GM19351 (cell line): Measurements from ENCODE around the gene SPRED1.

Experiments used
- ATAC-seq: cut with Tn5 transposase; IDR thresholded peaks from one replicate; pipeline ENCODE4 v1.9.1; 2021; ENCODE audit warnings: mild to moderate bottlenecking, moderate library complexity; ENCODE audit not compliant: unreplicated experiment

Gene SPRED1

GRCh38 chr15:38335116-38335515 lies 82.5 kb downstream of the SPRED1 start:
- no peak for ATAC-seq

- no peak for ATAC-seq
These were observed 91.7 kb downstream of the SPRED1 start for GRCh38 chr15:38344351-38344750.

GRCh38 chr15:38349251-38349650 lies 96.6 kb downstream of the SPRED1 start:
- ATAC-seq: no peak

GRCh38 chr15:38351466-38351865 lies 98.8 kb downstream of the SPRED1 start:
- ATAC-seq: no peak

DNA sequence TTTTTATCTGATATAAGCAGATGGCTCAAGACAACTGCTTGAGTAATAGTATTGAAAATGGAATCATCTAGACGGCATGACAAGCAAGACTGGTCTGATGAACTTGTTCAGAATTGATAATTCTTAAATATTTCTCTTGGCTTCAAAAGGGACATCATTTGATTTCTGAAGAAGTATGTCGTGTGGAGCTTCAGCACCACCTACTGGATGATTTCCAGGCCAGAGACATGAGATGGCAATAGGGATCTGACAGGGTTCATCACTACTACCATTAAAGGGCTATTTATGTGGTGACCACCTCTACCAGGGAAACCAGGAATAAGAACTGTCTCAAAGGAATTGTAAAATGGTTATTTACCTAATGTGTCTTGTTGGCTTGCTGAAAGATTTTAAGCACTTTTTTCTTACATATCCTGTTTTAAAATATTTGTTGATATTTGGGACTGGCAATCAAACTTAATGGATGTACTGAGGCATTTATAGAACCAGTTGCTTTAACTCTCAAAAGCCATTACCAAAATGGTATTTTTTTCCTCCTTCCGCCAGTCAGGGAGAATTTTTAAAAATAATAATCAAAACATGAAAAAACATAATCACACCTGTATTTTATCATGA lies 101.8 kb downstream of the SPRED1 start:
- peak; percentile 71 for ATAC-seq

GRCh38 chr15:38362355-38362754 lies 109.7 kb downstream of the SPRED1 start:
- ATAC-seq: no peak

DNA sequence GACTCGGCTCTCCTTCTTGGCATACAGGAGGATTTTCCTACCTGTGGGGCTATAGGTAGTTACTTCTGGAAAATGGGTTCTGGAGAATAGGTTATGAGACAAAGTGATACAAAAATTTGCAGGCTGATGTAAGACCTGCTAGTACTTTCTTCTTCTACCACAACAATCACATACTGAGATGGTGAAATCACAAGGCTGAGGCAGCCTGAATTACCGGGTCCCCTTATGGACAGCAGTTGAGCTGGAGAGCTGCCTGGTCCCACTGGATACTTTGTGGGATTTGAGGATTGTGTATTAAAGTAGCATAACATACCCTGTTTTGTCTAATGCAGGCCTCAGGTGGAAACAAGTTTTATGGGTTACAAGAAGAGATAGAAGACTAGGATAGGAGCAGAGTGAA lies 114.8 kb downstream of the SPRED1 start:
- no peak for ATAC-seq

DNA sequence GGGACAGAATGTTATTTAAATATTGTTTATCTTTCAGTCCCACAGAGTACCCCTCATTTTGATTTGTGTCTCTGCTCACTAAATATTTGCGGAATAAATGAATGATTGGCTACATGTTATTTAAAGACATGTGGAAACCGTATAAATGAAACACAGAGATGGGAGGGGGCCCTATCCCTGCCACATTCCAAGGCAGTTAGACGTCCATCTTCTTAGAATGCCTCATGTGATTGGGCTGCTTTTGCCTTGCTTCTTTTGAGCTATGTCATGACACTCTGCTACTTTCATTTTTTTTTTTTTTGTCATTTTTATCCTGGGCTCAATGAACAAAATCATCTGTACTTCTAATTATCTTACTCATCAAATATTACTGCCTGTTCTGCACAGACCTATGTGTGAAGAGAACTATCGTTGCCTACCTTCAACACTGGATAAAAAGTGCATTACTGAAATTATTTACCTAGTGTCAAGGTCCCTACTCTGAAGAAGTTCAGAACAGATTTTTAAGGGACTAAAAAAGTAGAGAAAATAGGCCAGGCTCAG lies 117.4 kb downstream of the SPRED1 start:
- ATAC-seq: no peak

DNA sequence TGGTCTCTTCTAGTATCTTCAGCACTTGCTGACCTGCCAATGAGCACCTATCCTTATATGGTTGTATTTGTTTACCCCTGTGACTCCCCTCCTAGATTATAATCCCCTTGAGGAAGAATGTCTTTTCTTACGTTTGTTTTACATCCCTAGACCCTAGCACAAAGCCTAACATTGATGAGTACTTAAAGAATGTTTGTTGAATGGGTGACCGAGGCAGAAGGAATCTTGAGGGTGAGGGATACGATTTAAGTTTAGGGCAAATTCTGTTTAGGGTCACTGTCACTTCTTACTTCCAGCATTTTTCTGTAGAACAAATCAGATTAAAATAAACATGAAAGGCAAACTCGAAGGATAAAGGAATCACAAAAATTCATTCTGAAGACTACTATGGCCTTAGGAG lies 120.4 kb downstream of the SPRED1 start:
- no peak for ATAC-seq

DNA sequence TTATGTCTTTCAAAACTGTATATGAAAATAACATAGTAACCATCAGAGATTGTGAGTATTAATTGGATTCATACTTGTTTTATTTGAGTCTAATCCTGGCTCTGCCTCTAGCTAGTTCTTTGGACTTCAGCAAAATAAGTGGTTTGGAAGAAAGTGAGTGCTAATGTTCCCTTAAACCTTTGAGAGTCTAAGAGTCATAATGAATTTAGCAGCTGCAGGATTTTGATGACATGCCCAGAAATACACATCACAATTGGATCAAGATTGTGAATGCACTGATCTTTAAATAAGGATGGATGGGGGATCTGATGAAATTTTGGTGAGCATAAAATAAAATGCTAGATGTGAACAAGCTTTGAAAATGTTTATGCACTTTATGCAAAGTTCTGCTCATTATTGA lies 121.4 kb downstream of the SPRED1 start:
- ATAC-seq: no peak

- no peak for ATAC-seq
These were observed 121.9 kb downstream of the SPRED1 start for GRCh38 chr15:38374556-38374955.

DNA sequence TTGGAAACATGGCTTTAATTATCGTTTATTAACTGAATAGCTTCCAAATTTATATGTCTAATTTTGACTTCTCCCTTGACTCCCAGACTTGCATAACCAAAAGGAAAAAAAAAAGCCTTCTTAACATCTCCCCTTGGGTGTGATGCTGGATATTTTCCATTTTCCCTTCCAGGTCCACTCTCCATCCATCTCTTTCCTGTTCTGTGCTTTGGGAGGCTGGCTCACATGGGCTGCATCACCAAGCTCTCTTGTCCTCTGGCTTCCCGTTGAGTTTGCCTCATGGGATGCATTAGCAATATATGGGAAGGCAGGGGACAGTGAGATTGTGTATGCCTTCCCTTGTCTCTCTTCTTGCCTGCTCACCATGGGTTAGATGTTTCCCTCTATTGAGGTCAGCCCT lies 123.4 kb downstream of the SPRED1 start:
- no peak for ATAC-seq

GRCh38 chr15:38377636-38378035 lies 125.0 kb downstream of the SPRED1 start:
- no peak for ATAC-seq

GRCh38 chr15:38378161-38378560 lies 125.5 kb downstream of the SPRED1 start:
- no peak for ATAC-seq

DNA sequence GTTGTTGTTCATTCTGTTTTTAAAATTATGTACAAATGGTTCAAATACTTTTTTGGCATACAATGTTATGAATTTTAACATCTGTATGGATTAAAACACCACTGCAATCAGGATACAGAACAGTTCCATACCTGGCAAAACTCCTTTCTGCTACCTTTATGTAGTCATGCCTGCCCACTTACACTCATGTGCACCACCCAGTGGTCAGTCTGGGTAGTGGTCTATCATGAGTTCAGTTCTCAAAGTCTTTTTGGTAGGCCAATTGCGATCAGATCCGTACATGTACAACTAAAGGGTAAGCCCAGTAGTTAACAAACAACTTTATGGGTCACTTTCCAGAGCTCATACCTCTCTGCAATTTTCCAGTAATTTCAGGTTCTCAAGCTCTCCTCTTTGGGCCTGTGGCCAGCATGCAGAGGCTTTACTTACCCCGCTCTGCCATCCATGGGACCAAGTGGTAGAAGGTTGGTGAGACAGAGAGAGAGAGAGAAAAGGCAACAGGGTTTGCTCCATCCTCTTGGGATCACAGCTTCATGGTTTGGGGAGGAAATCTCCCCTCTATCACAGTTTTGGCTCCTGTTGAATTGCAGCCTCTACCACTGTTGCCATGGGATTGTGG lies 137.4 kb downstream of the SPRED1 start:
- ATAC-seq: peak; percentile 95

- ATAC-seq: no peak
These were observed 138.6 kb downstream of the SPRED1 start for GRCh38 chr15:38391191-38391590.

- ATAC-seq: no peak
These were observed 145.5 kb downstream of the SPRED1 start for GRCh38 chr15:38398134-38398533.

DNA sequence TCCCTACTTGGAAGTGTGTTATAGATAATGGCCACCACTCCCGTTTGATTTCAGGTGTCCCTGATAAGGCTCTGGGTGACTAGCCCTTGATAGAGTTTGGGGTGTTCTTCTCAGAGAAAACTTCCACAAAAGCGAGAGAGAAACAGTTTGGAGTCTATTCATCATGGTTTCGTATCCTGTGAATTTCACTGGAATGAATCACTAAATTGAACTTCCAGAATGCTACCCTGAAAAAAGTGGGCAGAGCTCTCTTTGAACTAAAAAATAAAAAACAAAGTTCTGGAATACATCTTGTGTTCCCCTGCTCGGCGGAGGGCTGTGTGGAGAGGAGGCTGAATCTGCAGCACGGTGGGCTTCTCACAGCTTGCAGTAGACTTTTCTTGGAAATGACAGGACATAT lies 148.5 kb downstream of the SPRED1 start:
- ATAC-seq: no peak

- no peak for ATAC-seq
These were observed 149.1 kb downstream of the SPRED1 start for GRCh38 chr15:38401701-38402100.

- no peak for ATAC-seq
These were observed 153.8 kb downstream of the SPRED1 start for GRCh38 chr15:38406436-38406835.
